Globus pallidus (tissue), 1 donor: ENCODE data around the gene CAMTA1.
A peak's percentile ranks its signal among the peaks of the same experiment; 100 is the strongest.

Experiments used
- DNase-seq: peaks from one replicate; pipeline ENCODE4 v3.0.0-alpha.2; 2015; ENCODE audit warnings: low spot score

CAMTA1 gene

GRCh38 chr1:7040969-7041695, 255.9 kb downstream of the CAMTA1 start:
- DNase-seq, result no peak

- peak; percentile 50 for DNase-seq
These were observed 257.3 kb downstream of the CAMTA1 start for GRCh38 chr1:7042322-7043190.

GRCh38 chr1:7043191-7043549, 257.9 kb downstream of the CAMTA1 start:
- no peak for DNase-seq

GRCh38 chr1:7043719-7044535, 258.7 kb downstream of the CAMTA1 start:
- DNase-seq, result no peak

- no peak for DNase-seq
These were observed 260.6 kb downstream of the CAMTA1 start for GRCh38 chr1:7045897-7046296.

GRCh38 chr1:7046314-7046713, 261.1 kb downstream of the CAMTA1 start:
- peak; percentile 29 for DNase-seq

GRCh38 chr1:7046891-7047290, 261.6 kb downstream of the CAMTA1 start:
- no peak for DNase-seq

- DNase-seq, result no peak
These were observed 262.6 kb downstream of the CAMTA1 start for GRCh38 chr1:7047866-7048265.

- no peak for DNase-seq
These were observed 263.1 kb downstream of the CAMTA1 start for GRCh38 chr1:7048395-7048794.

GRCh38 chr1:7049913-7050625, 264.8 kb downstream of the CAMTA1 start:
- no peak for DNase-seq

- DNase-seq, result no peak
These were observed 265.8 kb downstream of the CAMTA1 start for GRCh38 chr1:7050751-7051665.

- DNase-seq, result no peak
These were observed 267.4 kb downstream of the CAMTA1 start for GRCh38 chr1:7052701-7053100.

GRCh38 chr1:7060745-7061144, 275.5 kb downstream of the CAMTA1 start:
- DNase-seq, result no peak

- DNase-seq, result no peak
These were observed 277.2 kb downstream of the CAMTA1 start for GRCh38 chr1:7062346-7063061.

GRCh38 chr1:7063981-7064380, 278.7 kb downstream of the CAMTA1 start:
- DNase-seq, result no peak

- DNase-seq, result no peak
These were observed 283.3 kb downstream of the CAMTA1 start for GRCh38 chr1:7068552-7068951.

GRCh38 chr1:7069931-7070330, 284.7 kb downstream of the CAMTA1 start:
- DNase-seq, result no peak

- peak; percentile 51 for DNase-seq
These were observed 285.3 kb downstream of the CAMTA1 start for GRCh38 chr1:7070389-7071029.

GRCh38 chr1:7076117-7076516, 290.9 kb downstream of the CAMTA1 start:
- DNase-seq, result no peak

- DNase-seq, result no peak
These were observed 291.3 kb downstream of the CAMTA1 start for GRCh38 chr1:7076572-7076971.
